ENCODE results near the gene SLC13A3. TPM values are rescaled to one million over a fixed set of nuclear protein-coding genes. Genes with fewer than 3 reads are reported as not detected.

The SLC13A3 gene
- polyA plus RNA-seq, 1 donor = 3.1 TPM

DNA sequence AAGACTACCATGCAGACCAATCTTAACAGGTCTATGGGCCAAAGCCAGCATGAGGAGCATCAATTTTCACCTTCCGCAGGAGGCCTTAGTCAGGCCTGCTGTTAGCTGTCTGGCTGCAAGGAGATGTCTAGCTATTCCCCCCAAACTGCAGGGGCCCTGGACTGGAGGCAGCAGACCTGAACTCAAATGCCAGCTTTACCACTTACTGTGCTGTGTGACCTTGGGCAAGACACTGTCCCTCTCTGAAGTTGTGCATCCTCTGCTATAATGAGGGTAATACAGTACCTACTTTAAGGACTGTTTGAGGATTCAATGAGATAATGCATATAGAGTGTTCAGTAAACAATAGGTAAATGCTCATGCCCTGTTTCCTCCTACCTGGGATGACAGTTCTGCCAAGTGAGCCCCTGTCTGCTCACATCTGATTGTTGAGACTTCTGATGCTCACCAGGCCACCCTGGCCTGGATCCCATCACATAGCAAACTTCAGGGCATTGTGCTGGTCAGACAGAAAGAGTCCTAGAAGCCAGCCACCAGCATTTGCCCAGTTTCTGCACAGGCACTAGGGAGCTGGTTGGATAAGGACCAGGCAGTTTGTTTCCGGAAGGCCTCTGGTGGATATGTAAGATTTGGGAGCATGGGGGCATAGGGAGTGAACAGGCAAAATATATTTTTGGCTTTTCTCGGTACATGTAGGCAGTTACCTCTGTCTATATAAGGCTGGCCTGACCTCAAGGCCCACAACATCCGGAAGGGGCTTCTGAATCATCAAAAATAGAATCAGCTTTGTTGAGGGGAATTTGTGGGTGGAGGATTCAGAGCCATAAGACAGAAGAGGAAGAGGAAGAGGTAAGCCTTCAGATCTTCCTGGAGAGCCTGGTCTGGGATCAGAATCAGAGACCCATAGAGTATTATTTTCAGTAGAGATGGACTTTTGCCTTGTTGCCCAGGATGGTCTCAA is 98.5 kb downstream of the SLC13A3 start:
- no peak for DNase-seq

DNA sequence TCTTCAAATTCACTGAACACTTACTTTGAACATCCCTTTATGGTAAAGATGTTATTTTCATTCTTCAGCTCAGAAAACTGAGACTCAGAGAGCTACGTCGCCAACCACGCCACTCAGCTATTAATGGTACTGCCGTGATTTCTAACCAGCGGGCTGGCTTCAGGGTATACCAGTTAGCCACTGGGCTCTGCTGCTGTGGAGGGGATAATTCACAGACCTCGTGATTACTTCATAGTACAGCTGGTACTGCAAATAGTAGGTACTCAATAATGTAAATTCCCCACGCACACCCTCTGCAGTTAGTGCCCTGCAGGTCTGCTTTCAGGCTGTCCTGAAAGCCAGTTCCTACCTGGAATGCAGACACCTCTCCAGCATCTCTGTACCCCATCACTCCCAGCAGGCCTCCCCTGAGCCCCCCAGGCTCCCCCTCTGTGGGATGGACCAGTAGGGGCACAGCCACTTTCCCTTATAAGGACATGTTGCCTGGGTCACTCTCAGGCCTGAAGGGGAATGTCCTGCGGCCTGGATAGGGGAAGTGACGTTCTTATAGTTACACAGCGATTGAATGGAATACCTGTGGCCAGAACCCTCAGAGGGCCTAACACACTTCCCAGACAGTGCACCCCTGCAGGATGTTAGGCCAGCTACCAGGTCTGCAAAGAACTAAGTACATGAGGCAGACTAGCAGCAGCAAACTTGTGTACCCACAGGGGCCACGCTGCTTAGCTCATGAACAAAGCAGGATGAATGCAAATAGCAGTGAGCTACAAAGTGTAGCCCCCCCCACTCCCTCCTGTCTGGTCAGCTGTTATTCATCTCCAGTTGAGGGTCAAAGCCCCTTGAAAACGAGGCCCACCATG is 99.5 kb downstream of the SLC13A3 start:
- no peak for DNase-seq

DNA sequence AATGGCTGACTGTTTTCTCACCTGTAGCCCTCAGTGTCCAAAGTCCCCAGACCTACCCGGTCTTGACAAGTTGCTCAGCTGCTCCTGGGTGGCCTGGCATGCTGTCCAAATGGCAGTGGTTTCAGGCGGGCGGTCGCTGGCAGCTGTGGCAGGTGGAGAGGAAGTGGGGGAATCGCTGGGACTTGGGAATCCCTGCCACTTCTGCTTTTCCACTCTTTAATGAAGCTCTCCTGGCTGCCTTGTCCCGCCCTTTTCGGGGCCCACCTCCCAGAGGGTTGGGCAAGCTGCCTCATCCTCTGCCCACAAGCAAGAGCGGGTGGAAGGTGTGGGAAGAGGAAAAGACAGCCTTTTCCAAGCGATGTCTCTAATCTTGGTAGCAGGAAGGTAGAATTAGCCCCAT is 100.8 kb downstream of the SLC13A3 start, which contains the start of gene OCSTAMP:
Gene OCSTAMP (minus strand): TSS at position 194 of the 400 bp plus-strand sequence. CDS start 94 bp downstream, at position 100.
- DNase-seq = no peak

DNA sequence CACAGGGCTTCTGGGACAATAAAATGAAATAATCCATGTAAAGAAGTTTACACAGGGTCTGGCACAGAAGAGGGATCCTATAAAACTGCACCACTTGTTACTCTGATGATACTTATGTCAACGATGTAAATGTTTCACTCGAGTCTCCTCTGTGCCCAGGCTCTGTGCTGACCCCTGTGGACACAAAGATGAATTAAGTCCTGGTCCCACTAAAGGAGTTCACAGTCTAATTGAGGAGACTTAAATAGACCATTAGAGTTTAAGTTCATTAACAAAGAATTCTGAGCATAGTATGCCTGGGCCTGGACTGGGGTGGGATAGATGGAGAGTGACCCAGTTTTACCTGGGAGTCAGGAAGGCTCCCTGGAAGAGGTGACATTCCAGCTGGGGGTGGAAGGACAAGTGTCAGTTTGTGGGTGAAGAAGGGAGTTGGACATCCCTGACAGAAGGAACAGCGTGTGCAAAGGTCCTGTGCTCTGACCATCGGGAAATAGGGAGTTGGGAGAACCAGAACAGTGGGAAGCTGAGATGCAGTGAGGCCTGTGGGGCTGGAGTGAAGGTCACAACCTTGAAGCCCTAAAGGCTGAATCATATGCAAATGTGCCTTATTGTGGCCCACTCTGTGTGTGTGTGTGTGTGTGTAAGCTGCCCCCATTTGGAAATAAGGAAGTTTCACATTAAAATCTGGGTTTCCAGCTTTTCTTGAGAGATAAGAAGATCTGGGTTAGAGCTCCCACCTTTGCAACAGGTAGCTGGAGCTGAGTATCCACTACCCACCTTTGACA is 101.9 kb downstream of the SLC13A3 start:
- DNase-seq = no peak

DNA sequence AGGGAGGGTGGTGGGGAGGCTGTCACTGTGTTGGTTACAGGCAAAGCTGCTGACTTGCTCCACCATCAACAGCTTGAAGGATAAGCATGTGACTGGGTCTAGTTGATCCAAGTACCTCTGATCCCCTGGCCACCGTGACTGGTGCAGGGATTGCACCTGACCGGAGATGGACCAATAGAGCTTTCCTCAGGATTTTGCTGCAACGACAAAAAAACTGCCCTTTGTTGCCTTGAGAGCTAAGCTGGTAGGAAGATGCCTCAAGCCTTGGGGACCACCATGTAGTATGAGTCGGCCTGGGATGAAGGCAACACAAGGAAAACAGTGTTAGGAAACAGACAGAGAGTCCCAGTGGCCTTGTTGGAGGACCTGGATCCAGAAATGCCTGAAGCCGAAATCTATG is 102.6 kb downstream of the SLC13A3 start:
- no peak for DNase-seq

DNA sequence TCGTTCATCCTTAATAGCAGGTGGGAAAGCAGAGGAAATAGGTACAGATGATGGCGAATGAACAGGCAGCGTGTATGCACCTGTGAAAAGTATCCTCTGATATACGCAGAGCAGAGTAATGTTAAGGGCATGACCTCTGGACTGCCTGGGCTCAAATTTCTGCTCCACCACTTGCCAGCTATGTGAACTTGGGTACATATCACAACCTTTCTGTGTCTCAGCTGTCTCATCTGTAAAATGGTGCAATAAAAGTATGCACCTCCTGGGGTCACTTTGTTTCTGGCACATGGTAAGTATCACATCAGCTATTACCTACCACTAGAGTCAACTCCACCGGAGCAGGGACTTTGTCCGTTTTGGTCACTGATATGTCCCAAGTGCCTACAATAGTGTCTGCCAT is 103.3 kb downstream of the SLC13A3 start:
- DNase-seq = no peak

DNA sequence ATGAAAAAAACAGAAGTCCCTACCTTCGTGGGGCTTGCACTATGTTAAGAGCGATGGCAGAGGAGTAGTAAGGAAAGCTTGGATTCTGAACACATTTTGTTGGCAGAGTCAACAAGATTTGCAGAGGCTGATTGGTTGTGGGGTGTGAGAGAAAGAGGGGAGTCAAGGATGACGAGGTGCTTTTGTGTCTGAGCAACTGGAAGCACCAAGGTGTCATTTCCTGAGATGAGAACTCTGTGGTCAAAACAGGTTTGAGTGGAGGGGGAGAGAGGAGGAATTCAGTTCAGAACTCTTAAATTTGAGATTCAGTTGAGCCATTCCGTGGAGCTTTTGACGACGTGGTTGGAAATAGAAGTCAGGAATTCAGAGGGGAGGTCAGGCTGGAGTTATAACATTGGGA is 104.3 kb downstream of the SLC13A3 start:
- DNase-seq = no peak

DNA sequence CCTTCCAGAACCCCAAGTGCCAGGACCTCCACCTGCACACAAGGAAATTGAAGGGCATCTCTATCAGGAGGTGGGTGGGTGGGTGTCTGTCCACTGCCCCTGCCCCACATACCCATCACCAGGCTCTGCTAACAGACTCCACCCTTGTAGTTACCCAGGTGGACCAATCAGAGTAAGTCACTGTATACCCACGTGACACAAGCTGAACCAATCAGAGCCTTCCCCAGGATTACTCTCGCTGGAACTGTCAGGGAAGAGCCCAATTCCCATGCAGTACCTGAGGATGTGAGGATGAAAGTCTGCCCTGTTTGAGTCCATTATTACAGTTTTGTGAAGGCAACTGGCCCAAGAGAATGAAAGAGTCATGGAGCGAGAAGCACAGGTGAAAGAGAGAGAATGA is 105.0 kb downstream of the SLC13A3 start:
- DNase-seq = no peak

DNA sequence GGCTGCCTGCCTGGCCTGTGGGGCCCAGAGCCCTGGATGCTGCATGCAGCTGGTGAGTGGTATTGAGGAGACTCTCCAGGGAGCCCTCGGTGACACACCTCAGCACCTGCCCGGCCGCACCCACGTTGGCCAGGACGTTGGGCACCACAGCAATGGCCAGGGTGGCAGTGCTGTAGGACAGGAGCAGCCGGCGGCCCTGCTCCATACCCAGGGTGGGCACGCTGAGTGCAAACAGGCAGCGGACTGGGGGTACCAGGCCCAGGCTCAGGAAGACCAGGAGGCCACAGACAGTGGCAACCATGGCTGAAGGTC is 105.5 kb downstream of the SLC13A3 start:
- DNase-seq = no peak

DNA sequence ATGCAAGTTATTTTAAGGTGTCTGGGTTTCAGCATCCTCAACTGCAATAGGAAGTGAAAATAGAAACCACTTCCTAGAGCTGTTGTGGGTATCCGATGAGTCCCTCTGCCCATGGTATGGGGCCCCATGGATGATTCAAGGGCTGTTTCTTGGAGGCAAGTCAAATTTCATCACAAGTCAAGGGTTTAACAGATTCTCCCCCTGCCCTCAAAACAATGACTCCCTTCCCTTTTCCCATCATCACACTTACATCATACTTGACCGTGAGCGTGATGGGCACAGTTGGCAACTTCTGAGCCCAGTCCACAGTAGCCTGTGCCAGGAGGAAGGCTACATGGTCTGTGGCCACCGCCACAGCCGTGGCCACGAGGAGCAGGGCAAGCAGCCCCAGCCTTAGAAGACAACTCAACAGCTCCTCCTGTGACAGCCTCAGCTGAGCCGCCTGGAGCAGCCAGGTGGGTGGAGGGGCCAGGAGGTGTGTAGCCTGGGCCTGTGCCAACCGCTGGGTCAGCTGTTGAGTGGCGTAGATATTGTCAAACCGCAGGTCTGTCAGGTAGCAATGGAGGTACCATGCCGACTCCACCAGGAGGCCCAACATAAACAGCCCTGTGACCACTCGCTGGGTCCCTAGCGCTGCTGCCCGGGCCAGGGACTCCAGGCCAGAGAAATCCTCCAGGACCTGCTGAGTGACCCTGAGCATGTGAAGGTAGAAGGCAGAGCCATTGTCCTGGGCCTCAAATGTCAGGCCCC is 106.0 kb downstream of the SLC13A3 start:
- no peak for DNase-seq

DNA sequence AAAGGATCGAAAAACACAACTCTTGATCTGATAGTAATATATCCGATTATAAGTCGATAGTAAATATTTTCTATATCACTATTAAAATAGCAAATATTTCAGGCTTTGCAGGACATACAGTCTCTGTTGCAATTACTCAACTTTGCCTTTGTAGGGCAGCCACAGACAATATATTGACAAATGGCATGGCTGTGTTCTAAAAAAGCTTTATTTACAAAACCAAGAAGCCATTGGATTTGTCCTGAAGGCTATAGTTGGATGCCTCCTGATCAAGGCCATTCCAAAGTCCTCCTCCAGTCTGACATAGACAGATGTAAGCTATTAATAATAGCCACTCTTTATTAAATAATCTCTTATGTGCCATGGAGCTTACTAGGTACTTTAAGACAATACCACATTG is 106.7 kb downstream of the SLC13A3 start:
- no peak for DNase-seq

DNA sequence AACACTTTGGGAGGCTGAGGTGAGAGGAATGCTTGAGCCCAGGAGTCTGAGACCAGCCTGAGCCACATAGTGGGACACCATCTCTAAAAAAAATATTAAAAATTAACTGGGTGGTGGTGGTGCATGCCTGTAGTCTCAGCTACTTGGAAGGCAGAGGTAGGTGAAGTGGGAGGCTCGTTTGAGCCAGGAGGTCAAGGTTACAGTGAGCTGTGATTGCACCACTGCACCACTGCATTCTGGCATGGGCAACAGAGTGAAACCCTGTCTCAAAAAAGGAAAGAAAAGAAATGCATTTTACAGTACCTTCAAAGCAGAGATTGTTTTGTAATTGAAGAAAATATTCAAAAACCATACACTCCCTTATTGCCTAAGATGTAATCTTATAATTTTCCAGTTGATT is 107.3 kb downstream of the SLC13A3 start:
- no peak for DNase-seq

DNA sequence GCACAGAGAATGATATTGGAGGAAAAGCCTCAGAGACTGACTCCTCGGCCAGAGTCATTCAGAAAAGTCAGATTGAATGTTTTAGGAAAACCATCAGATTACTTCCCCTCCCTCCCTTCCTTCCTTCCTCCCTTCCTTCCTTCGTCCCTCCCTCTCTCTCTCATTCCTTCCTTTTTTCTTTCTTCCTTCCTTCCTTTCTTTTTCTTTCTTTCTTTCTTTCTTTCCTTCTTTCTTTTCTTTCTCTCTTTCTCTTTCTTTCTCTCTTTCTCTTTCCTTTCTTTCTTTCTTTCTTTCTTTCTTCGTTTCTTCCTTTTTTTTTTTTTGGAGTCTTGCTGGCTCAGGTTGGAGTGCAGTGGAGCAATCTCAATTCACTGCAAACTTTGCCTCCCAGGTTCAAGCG is 108.2 kb downstream of the SLC13A3 start:
- no peak for DNase-seq

DNA sequence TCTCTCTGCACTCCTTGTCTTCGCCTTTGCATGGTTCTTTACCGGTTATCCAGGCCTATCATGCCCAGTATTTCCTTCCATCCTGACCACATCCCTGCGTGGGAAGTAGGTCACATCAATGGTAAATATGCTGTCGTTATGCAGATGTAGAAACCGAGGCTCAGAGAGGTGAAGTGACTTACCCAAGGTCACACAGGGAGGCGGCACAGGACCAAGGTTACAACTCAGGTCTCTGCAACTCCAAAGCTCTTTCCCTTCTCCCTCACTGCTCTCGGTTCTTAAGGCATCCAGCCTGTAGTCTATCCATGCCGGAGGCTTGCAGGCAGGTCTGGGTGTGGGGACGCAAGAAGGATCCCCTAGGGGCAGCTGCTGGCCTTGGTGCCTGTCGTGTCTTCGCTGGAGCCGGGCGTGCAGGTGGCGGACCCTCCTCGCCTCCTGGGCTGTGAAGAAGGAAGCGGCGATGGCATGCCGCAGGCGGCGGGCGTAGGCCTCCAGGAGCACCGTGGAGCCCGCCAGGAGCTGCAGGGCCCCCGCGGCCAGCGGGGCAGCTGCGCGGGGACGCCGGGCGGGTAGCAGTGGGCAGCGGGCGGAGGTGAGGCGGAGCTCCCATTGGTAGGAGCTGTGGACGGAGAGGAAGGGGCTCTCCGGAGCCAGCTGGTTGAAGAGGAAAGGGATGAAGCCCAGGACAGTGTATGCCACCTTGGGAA is 109.9 kb downstream of the SLC13A3 start:
- no peak for DNase-seq

DNA sequence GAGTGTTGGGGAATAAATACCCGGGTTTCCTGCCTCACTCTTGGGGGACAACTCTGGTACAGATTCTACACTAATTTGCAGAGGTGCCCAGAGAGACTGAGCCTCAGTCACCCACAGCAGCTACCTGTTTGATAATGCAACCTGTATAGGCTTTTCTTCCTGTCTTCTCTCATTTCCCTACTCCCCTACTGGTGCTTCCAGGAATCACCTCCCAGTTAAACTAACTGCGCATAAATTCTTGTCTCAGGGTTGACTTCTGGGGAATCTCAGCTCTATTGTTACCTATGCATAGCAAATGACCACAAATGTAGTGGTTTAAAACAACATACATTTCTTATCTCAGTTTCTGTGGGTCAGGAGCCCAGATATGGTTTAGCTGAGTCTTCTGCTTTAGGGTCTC is 112.1 kb downstream of the SLC13A3 start:
- DNase-seq = no peak

DNA sequence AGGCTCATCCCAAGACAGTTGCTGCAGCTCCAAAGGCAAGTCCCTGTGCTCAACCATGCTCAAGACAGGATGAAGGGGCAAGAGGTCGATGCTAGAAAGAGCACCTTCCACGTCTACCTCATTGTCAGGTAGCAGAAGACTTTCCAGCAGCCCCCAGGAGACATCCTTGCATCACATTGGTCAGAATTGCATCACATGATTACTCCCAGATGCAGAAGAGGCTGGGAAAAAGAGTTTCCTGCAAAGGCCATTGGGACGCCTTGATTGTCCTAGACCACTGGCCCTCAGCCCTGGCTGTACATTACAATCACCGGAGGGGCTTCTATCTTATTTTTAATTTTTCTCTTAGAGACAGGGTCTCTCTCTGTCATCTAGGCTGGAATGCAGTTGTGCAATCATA is 120.6 kb downstream of the SLC13A3 start:
- DNase-seq = no peak

DNA sequence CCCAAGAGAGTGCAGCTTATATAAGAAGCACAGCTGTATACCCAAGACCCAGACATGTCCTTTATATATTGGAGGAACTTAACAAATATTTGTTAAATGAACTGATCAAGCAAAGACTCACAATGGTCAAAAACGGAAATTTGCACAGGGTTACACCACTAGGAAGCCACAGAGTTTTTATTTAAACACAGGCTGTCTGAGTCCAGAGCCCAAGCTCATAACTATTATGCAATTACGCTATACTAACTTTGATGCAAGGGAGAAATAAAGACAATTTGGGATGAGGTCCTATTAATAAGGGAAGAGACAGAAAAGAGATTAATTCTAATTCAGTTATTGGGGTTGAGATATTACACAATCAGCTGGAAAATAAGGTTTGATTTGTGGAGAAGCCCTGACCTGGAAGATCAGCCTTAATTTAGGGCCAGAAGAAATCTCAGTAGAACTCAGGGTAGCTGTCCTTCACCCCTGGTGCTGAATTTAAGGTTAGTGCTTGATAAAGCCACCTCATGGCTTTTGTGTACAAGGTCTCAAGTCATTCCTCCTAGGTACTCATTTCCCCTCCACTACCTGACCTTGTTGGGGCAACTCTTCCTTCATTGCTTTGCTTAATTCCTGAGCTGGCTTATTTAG is 127.4 kb downstream of the SLC13A3 start:
- DNase-seq = no peak

DNA sequence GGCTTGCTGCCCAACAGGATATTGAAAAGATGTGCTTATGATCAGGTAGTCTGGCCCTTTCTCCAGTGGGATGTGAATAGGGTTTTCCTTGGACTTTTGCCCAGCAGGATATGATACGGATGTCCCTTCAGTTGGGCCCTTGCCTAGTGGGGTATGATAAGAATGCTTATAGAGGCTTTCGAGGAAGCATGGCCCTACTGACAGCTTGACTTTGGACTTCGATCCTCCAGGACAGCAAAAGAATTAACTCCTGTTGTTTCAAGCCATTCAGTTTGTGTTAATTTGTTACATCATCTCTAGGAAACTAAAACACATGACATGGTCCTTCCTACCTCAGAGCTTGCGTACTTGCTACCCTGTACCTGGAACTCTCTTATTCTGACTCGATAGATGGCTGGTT is 128.2 kb downstream of the SLC13A3 start:
- no peak for DNase-seq

DNA sequence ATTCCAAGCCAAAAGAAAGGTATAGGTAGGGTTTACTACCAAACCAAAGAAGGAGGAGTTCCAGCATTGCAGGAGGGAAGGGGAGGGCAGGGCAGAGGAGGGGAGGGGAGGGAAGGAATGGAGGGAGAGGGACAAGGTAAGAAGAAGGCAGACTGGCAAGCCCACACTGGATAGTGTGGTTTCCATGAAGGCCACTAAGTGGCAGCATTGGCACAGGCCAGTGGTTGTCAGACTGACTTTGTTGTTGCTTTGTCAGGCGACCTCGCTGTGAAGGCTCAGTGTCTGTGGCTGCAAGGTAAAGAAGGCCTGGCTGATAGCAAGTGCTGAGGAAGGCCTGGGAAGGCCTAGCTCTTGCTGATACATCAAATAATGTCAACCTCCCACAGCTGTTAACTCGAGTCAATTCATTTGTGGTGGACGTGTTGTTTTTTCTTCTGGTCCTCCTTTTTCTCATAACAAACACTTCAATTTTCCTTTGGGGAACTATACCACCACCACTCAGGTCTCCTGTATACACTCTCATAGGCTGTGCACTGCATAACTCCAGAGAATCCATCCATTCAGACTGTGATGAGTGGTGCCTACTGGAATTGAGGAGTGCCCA is 130.2 kb downstream of the SLC13A3 start:
- no peak for DNase-seq

DNA sequence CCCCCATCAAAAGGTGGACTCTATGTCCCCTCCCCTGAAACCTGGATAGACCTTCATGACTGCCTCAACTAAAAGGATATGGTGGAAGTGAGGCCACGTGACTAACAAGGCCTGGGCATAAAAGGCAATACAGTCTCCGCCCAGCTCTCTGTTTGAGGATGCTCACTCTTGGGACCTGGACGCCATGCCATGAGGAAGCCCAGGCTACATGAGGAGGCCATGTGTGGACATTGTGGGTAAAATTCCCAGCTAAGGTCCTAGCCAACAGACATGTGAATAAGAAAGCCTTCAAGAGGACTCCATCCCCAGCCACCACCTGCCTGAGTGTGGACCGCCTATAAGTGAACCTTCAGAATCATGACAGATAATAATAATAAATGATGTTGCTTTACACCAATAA is 130.7 kb downstream of the SLC13A3 start:
- no peak for DNase-seq
